ENCODE data around the gene LMF1.

Gene LMF1

GRCh38 chr16:818592-818991, 152.2 kb downstream of the LMF1 start:
- H3K4me3 ChIP-seq (replicated peaks; ENCODE audit: low read depth, low read length), result no peak overlapping the region
- TF ChIP-seq CTCF (IDR thresholded peaks at IDR 0.05; ENCODE audit: low read depth, low read length, missing control alignments), result no peak

GRCh38 chr16:818132-818531, 152.7 kb downstream of the LMF1 start:
- DNase-seq (ENCODE audit: extremely low read depth, low read depth), result no peak
- no peak for TF ChIP-seq CTCF (IDR thresholded peaks at IDR 0.05; ENCODE audit: low read depth, low read length, missing control alignments)
- H3K4me3 ChIP-seq (replicated peaks; ENCODE audit: low read depth, low read length), result no peak overlapping the region

More at GRCh38 chr16:818592-818991, 152.2 kb downstream of the LMF1 start:
- no peak for DNase-seq (ENCODE audit: extremely low read depth, low read depth)

- DNase-seq (ENCODE audit: extremely low read depth, low read depth), result no peak
- no peak for TF ChIP-seq CTCF (IDR thresholded peaks at IDR 0.05; ENCODE audit: low read depth, low read length, missing control alignments)
- H3K4me3 ChIP-seq (replicated peaks; ENCODE audit: low read depth, low read length), result no peak overlapping the region
Measured at GRCh38 chr16:817001-817906, 153.5 kb downstream of the LMF1 start.

GRCh38 chr16:815861-816260, 154.9 kb downstream of the LMF1 start:
- no peak for DNase-seq (ENCODE audit: extremely low read depth, low read depth)
- no peak for TF ChIP-seq CTCF (IDR thresholded peaks at IDR 0.05; ENCODE audit: low read depth, low read length, missing control alignments)
- H3K4me3 ChIP-seq (replicated peaks; ENCODE audit: low read depth, low read length), result no peak overlapping the region

- no peak overlapping the region for H3K4me3 ChIP-seq (replicated peaks; ENCODE audit: low read depth, low read length)
- DNase-seq (ENCODE audit: extremely low read depth, low read depth), result no peak
- no peak for TF ChIP-seq CTCF (IDR thresholded peaks at IDR 0.05; ENCODE audit: low read depth, low read length, missing control alignments)
Measured at GRCh38 chr16:814974-815373, 155.8 kb downstream of the LMF1 start.

GRCh38 chr16:813916-814412, 156.8 kb downstream of the LMF1 start:
- TF ChIP-seq CTCF (IDR thresholded peaks at IDR 0.05; ENCODE audit: low read depth, low read length, missing control alignments), result no peak
- DNase-seq (ENCODE audit: extremely low read depth, low read depth), result no peak
- H3K4me3 ChIP-seq (replicated peaks; ENCODE audit: low read depth, low read length), result no peak overlapping the region

Measured in HFF-Myc (cell line).